SU-DHL-6 (cell line): Measurements from ENCODE around the gene KLHL15.

Experiments
- CTCF ChIP-seq: fragments of 200-600 bp; sonication (generic); IDR thresholded peaks from one replicate; pipeline ENCODE4 v1.5.1; 2017; ENCODE audit warnings: antibody characterized with exemption, mild to moderate bottlenecking, low read length, moderate library complexity; ENCODE audit not compliant: insufficient read depth, poor library complexity, severe bottlenecking
- EZH2phosphoT487 ChIP-seq: fragments of 200-600 bp; sonication (generic), shearing (Covaris generic); conservative IDR thresholded peaks from 2 replicates; pipeline ENCODE4 v1.6.1; 2018; ENCODE audit warnings: mild to moderate bottlenecking, antibody characterized with exemption, low read length, moderate library complexity, mixed read lengths

GRCh38 chrX:24063488-24063887, 36.5 kb upstream of the KLHL15 start:
- no peak for TF ChIP-seq CTCF
- no peak for TF ChIP-seq EZH2phosphoT487
